Spleen (tissue), 7 donors: ENCODE measurements around the gene TESK1.

ENCODE experiments used
- CTCF ChIP-seq, 11 experiments: fragments of 200-600 bp in 7 of 11; fragments of 450-650 bp in 4 of 11; sonication (generic) in 4 of 11; IDR thresholded peaks in 8 of 11; conservative IDR thresholded peaks in 3 of 11; 1 replicate in 7 of 11; 2 replicates in 4 of 11; pipeline versions ENCODE4 v1.4.0 to v1.8.0; 2016 to 2021; ENCODE audit warnings: antibody characterized with exemption in 11 of 11, inconsistent platforms in 4 of 11, mild to moderate bottlenecking in 1 of 11
- POLR2A ChIP-seq, 3 donors: fragments of 450-650 bp; IDR thresholded peaks; one replicate each; pipeline ENCODE4 v1.5.1; 2017; ENCODE audit warnings: antibody characterized with exemption in 3 of 3, mild to moderate bottlenecking in 1 of 3
- POLR2AphosphoS5 ChIP-seq, 3 donors: sonication (generic); formaldehyde crosslinking; IDR thresholded peaks; one replicate each; pipeline ENCODE4 v1.5.1; 2017; ENCODE audit warnings: antibody characterized with exemption in 3 of 3
- donor health status: DM: no; HTN: no; CAD: no; lungs with moderate emphysema.
- donor health status: DM: no; HTN: no; CAD: no.
- donor health status: DM: no; HTN: no; CAD: no.

- TF ChIP-seq CTCF (IDR thresholded peaks at IDR 0.05 in 8 of 11, conservative IDR thresholded peaks at IDR 0.05 in 3 of 11) (no peak), POLR2A (IDR thresholded peaks at IDR 0.05) (no peak), POLR2AphosphoS5 (IDR thresholded peaks at IDR 0.05) (no peak)
Observed at GRCh38 chr9:35656348-35656747, 51.3 kb downstream of the TESK1 start.
